AG04449 (cell line): Measurements from ENCODE around the gene ARHGAP30.

ENCODE experiments used
- CTCF ChIA-PET: fragments of 350-600 bp; formaldehyde crosslinking; extraction: SDS; loops from one replicate; lab custom pipeline; 2021; ENCODE audit warnings: antibody characterized with exemption; lab: Yijun Ruan, JAX
- POLR2A ChIA-PET: fragments of 400-600, 350-600 bp; formaldehyde crosslinking; extraction: SDS; loops from one replicate; lab custom pipeline; 2020; ENCODE audit warnings: antibody characterized with exemption, inconsistent platforms; lab: Yijun Ruan, JAX
- DNase-seq: peaks from one replicate; pipeline ENCODE4 v3.0.0-alpha.2; 2010; ENCODE audit warnings: low read depth, low spot score
- H3K4me3 ChIP-seq: 2 replicates; pipeline ENCODE4 v1.5.1; 2011; ENCODE audit warnings: low read depth, mild to moderate bottlenecking, control low read depth, low read length
- CTCF ChIP-seq: IDR thresholded peaks from one replicate; pipeline ENCODE4 v1.5.1; 2011; ENCODE audit warnings: mild to moderate bottlenecking, moderate library complexity, low read length, control low read depth, inconsistent platforms; ENCODE audit not compliant: insufficient read depth; ENCODE audit errors: missing control alignments

The ARHGAP30 gene

GRCh38 chr1:161044908-161045735, 24.6 kb downstream of the ARHGAP30 start:
- CTCF ChIA-PET: interaction anchor here (0.9 to 9.8 kb wide), 13 partner anchors 8 to 94 kb away, joined by 3 to 107 read pairs (median 4); partner anchors contain the start of genes DEDD and KLHDC9
- DNase-seq: no peak
- POLR2A ChIA-PET: interaction anchor here (0.6 to 1.9 kb wide), 13 partner anchors 9 to 108 kb away, joined by 3 to 11 read pairs (median 4); partner anchors contain the start of genes DEDD, F11R, KLHDC9 and NECTIN4
- H3K4me3 ChIP-seq: peak overlapping the region; percentile 90
- no peak for TF ChIP-seq CTCF

- TF ChIP-seq CTCF: no peak
These were observed 25.2 kb downstream of the ARHGAP30 start for GRCh38 chr1:161044535-161044907.

GRCh38 chr1:161039546-161039945, 30.1 kb downstream of the ARHGAP30 start:
- H3K4me3 ChIP-seq: no peak overlapping the region
- no peak for TF ChIP-seq CTCF
- ChIA-PET POLR2A (interaction anchor here (0.6 kb wide), 1 partner anchor 58 kb away, joined by 4 read pairs; no protein-coding TSS in a partner anchor), CTCF (interaction anchor here (0.6 to 9.8 kb wide), 6 partner anchors 12 to 99 kb away, joined by 3 to 107 read pairs (median 4); partner anchors contain the start of genes DEDD and KLHDC9)
- no peak for DNase-seq

More at GRCh38 chr1:161044535-161044907, 25.2 kb downstream of the ARHGAP30 start:
- no peak for DNase-seq
- H3K4me3 ChIP-seq: peak overlapping the region; percentile 90
- CTCF ChIA-PET: interaction anchor here (1.0 to 9.8 kb wide), 5 partner anchors 9 to 95 kb away, joined by 3 to 107 read pairs (median 16); partner anchors contain the start of gene KLHDC9
- POLR2A ChIA-PET: interaction anchor here (0.6 to 1.9 kb wide), 7 partner anchors 9 to 93 kb away, joined by 3 to 11 read pairs (median 3); partner anchors contain the start of genes F11R, KLHDC9, NIT1 and PFDN2

GRCh38 chr1:161039154-161039545, 30.5 kb downstream of the ARHGAP30 start:
- no peak for TF ChIP-seq CTCF
- H3K4me3 ChIP-seq: no peak overlapping the region
- DNase-seq: no peak
- CTCF ChIA-PET: interaction anchor here (0.6 to 9.8 kb wide), 3 partner anchors 12 to 58 kb away, joined by 3 to 107 read pairs (median 4); partner anchors contain the start of gene KLHDC9
- POLR2A ChIA-PET: interaction anchor here (0.6 kb wide), 1 partner anchor 58 kb away, joined by 4 read pairs; no protein-coding TSS in a partner anchor

GRCh38 chr1:161038523-161039153, 31.1 kb downstream of the ARHGAP30 start, which contains the start of gene TSTD1:
TSTD1 (minus strand) TSS chr1:161038964; CDS start chr1:161038889, 75 bp downstream.
- DNase-seq: no peak
- no peak within 1 kb of the TSS for H3K4me3 ChIP-seq
- CTCF ChIA-PET: interaction anchor here (0.6 to 9.8 kb wide), 3 partner anchors 11 to 59 kb away, joined by 3 to 107 read pairs (median 4); partner anchors contain the start of gene KLHDC9
- POLR2A ChIA-PET: interaction anchor here (0.6 kb wide), 1 partner anchor 59 kb away, joined by 4 read pairs; no protein-coding TSS in a partner anchor
- TF ChIP-seq CTCF: no peak
